ENCODE results near the gene FXR1. TPM values are rescaled to one million over a fixed set of nuclear protein-coding genes. Genes with fewer than 3 reads are reported as not detected.

Gene FXR1
- total and polyA plus RNA-seq, 2 of the 13 experiments (the other 11 are each of a cell fraction or from before 2014, with no cell fraction given) = 104 to 132 TPM

DNA sequence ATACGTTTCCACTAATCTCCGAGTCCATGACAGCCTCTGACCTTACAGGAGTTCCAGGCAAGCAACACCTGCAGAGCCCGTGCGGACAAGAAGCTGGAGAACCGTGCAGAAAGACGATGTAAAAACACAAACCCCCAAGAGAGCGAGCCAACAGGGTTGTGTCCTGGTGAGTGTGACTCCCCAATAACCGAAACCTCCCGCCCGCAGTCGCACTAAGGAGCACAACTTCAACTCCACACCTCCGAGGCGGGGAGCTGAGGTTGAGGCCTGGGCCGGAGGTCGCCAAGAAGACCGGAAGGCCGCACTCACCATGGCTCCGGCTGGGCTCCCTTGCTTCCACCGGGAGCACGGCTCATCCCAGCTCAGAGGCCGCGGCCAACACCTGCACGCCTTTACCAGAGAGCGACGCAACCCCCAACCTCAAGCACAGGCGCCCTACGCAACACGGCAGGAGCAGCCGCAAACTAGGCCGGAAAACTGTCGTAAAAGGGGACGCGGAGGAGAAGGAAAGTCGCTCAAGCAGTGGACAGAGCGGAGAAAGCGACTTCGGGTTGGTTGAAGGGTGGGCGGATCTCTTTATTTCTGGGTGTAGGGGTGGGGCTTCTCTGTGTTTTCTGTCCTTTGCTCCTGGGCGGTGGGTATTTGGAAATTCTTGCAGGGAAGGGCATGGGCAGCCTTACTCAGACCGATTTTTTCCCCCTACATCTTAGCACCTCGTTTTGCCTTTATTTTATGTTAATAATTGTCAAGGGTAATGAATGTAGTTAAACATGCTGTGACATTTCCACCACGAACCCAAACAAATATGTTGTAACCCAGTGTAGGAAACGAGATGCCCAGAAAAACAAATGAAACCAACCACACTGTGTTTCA lies 77.1 kb downstream of the FXR1 start, which contains the start of gene DNAJC19 (continued):
- TF ChIP-seq, protein P1, sequence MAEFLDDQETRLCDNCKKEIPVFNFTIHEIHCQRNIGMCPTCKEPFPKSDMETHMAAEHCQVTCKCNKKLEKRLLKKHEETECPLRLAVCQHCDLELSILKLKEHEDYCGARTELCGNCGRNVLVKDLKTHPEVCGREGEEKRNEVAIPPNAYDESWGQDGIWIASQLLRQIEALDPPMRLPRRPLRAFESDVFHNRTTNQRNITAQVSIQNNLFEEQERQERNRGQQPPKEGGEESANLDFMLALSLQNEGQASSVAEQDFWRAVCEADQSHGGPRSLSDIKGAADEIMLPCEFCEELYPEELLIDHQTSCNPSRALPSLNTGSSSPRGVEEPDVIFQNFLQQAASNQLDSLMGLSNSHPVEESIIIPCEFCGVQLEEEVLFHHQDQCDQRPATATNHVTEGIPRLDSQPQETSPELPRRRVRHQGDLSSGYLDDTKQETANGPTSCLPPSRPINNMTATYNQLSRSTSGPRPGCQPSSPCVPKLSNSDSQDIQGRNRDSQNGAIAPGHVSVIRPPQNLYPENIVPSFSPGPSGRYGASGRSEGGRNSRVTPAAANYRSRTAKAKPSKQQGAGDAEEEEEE (CRISPR knock-in tag; IDR thresholded peaks at IDR 0.05; ENCODE audit: borderline replicate concordance) = no peak
- peak; percentile 96 for TF ChIP-seq REPIN1 (CRISPR knock-in tag; IDR thresholded peaks at IDR 0.05; ENCODE audit: borderline replicate concordance, low read depth)
- TF ChIP-seq SALL1 (CRISPR knock-in tag; IDR thresholded peaks at IDR 0.05) = peak; percentile 91
- TF ChIP-seq AGO1 (IDR thresholded peaks at IDR 0.05; ENCODE audit: low read depth, low read length, poor library complexity, severe bottlenecking) = no peak
- TF ChIP-seq ZFP62 (CRISPR knock-in tag; IDR thresholded peaks at IDR 0.05) = no peak
- TF ChIP-seq ZNF552 (CRISPR knock-in tag; IDR thresholded peaks at IDR 0.05; ENCODE audit: borderline replicate concordance) = no peak; the same call in 1 of the 2 replicates
- no peak for TF ChIP-seq AKAP8 (CRISPR knock-in tag; IDR thresholded peaks at IDR 0.05)
- peak; percentile 84; the same call in 1 of the 2 replicates for TF ChIP-seq ZNF614 (CRISPR knock-in tag; IDR thresholded peaks at IDR 0.05; ENCODE audit: borderline replicate concordance)
- TF ChIP-seq, protein P2, sequence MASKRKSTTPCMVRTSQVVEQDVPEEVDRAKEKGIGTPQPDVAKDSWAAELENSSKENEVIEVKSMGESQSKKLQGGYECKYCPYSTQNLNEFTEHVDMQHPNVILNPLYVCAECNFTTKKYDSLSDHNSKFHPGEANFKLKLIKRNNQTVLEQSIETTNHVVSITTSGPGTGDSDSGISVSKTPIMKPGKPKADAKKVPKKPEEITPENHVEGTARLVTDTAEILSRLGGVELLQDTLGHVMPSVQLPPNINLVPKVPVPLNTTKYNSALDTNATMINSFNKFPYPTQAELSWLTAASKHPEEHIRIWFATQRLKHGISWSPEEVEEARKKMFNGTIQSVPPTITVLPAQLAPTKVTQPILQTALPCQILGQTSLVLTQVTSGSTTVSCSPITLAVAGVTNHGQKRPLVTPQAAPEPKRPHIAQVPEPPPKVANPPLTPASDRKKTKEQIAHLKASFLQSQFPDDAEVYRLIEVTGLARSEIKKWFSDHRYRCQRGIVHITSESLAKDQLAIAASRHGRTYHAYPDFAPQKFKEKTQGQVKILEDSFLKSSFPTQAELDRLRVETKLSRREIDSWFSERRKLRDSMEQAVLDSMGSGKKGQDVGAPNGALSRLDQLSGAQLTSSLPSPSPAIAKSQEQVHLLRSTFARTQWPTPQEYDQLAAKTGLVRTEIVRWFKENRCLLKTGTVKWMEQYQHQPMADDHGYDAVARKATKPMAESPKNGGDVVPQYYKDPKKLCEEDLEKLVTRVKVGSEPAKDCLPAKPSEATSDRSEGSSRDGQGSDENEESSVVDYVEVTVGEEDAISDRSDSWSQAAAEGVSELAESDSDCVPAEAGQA (IDR thresholded peaks at IDR 0.05; ENCODE audit: low read depth) = peak; percentile 50; the same call in 1 of the 2 replicates
- TF ChIP-seq, protein P2 (CRISPR knock-in tag; IDR thresholded peaks at IDR 0.05; ENCODE audit: borderline replicate concordance) = no peak
- TF ChIP-seq POLR2A (IDR thresholded peaks at IDR 0.05; ENCODE audit: insufficient read depth in 1 of 2, low read depth in 2 of 2, low read length in 2 of 2) = peak; percentile 89 to 91
- TF ChIP-seq, protein P3, sequence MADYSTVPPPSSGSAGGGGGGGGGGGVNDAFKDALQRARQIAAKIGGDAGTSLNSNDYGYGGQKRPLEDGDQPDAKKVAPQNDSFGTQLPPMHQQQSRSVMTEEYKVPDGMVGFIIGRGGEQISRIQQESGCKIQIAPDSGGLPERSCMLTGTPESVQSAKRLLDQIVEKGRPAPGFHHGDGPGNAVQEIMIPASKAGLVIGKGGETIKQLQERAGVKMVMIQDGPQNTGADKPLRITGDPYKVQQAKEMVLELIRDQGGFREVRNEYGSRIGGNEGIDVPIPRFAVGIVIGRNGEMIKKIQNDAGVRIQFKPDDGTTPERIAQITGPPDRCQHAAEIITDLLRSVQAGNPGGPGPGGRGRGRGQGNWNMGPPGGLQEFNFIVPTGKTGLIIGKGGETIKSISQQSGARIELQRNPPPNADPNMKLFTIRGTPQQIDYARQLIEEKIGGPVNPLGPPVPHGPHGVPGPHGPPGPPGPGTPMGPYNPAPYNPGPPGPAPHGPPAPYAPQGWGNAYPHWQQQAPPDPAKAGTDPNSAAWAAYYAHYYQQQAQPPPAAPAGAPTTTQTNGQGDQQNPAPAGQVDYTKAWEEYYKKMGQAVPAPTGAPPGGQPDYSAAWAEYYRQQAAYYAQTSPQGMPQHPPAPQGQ (CRISPR knock-in tag; IDR thresholded peaks at IDR 0.05; ENCODE audit: borderline replicate concordance) = no peak
- peak; percentile 86; the same call in 1 of the 2 replicates for TF ChIP-seq ZNF253 (CRISPR knock-in tag; IDR thresholded peaks at IDR 0.05; ENCODE audit: borderline replicate concordance)
- no peak; the same call in 1 of the 2 replicates for TF ChIP-seq ZBTB7B (CRISPR knock-in tag; IDR thresholded peaks at IDR 0.05)
